WTC11 (cell line): ENCODE data around the gene MEX3D. TPM values are rescaled to one million over a fixed set of nuclear protein-coding genes. Genes with fewer than 3 reads are reported as not detected.

Experiments used
- ATAC-seq: fragments of 200-7000 bp; cut with Tn5 transposase; 2 replicates; pipeline ENCODE4 v1.10.0; 2021; ENCODE audit warnings: mild to moderate bottlenecking, moderate library complexity
- CTCF ChIA-PET: fragments of 300-600 bp; sonication (Branson Sonifier 250); formaldehyde crosslinking; loops from one replicate; lab custom pipeline; 2021; ENCODE audit warnings: antibody characterized with exemption; lab: Charles Lee
- POLR2A ChIA-PET: fragments of 350-600 bp; sonication (Branson Sonifier 250); formaldehyde crosslinking; loops from one replicate; lab custom pipeline; 2021; ENCODE audit warnings: antibody characterized with exemption; lab: Charles Lee
- DNase-seq: peaks from one replicate; pipeline ENCODE4 v3.0.0; 2021; ENCODE audit warnings: low spot score
- H3K27ac Mint-ChIP-seq: 2 replicates; pipeline ENCODE4 v1.8.0; 2021; ENCODE audit warnings: mixed read lengths
- H3K27me3 Mint-ChIP-seq: 2 replicates; pipeline ENCODE4 v1.8.0; 2021; ENCODE audit warnings: low read depth, mild to moderate bottlenecking, moderate library complexity, mixed read lengths
- H3K36me3 Mint-ChIP-seq: 2 replicates; pipeline ENCODE4 v1.8.0; 2021; ENCODE audit warnings: mixed read lengths
- H3K4me1 Mint-ChIP-seq: 2 replicates; pipeline ENCODE4 v1.8.0; 2022; ENCODE audit warnings: mixed read lengths
- H3K4me3 Mint-ChIP-seq: 2 replicates; pipeline ENCODE4 v1.8.0; 2021; ENCODE audit warnings: mild to moderate bottlenecking, moderate library complexity, mixed read lengths
- H3K9me3 Mint-ChIP-seq: 2 replicates; pipeline ENCODE4 v1.8.0; 2021; ENCODE audit warnings: mixed read lengths
- CREM ChIP-seq: sonication (generic); formaldehyde crosslinking; IDR thresholded peaks from 2 replicates; pipeline ENCODE4 v1.8.1; 2022; ENCODE audit warnings: mild to moderate bottlenecking, missing genetic modification reagents, moderate library complexity
- ELF4 ChIP-seq: sonication (generic); formaldehyde crosslinking; IDR thresholded peaks from 2 replicates; pipeline ENCODE4 v1.8.1; 2022; ENCODE audit warnings: low read depth, mild to moderate bottlenecking, moderate library complexity, missing genetic modification reagents
- JAZF1 ChIP-seq: fragments of 250-450 bp; sonication (Bioruptor Pico); IDR thresholded peaks from 2 replicates; pipeline ENCODE4 v1.9.0; 2021; ENCODE audit warnings: moderate library complexity, mild to moderate bottlenecking, inconsistent platforms
- KAT7 ChIP-seq: sonication (generic); formaldehyde crosslinking; IDR thresholded peaks from 2 replicates; pipeline ENCODE4 v1.8.1; 2023; ENCODE audit warnings: missing genetic modification reagents, mild to moderate bottlenecking, borderline replicate concordance
- NFATC4 ChIP-seq: fragments of 250-450 bp; sonication (Bioruptor Pico); IDR thresholded peaks from 2 replicates; pipeline ENCODE4 v1.9.0; 2021; ENCODE audit warnings: mild to moderate bottlenecking
- NFYB ChIP-seq: sonication (generic); formaldehyde crosslinking; conservative IDR thresholded peaks from 2 replicates; pipeline ENCODE4 v1.8.0; 2022; ENCODE audit warnings: low read depth, missing genetic modification reagents
- NR2C2 ChIP-seq: sonication (generic); formaldehyde crosslinking; IDR thresholded peaks from 2 replicates; pipeline ENCODE4 v1.8.0; 2022; ENCODE audit warnings: mild to moderate bottlenecking, missing genetic modification reagents
- NR3C1 ChIP-seq: sonication (generic); formaldehyde crosslinking; conservative IDR thresholded peaks from 2 replicates; pipeline ENCODE4 v1.8.1; 2023; ENCODE audit warnings: low read depth, mild to moderate bottlenecking, missing genetic modification reagents
- SP1 ChIP-seq: sonication (generic); formaldehyde crosslinking; conservative IDR thresholded peaks from 2 replicates; pipeline ENCODE4 v1.8.1; 2022; ENCODE audit warnings: missing genetic modification reagents
- STAT6 ChIP-seq: sonication (generic); formaldehyde crosslinking; conservative IDR thresholded peaks from 2 replicates; pipeline ENCODE4 v1.8.1; 2023; ENCODE audit warnings: mild to moderate bottlenecking, low read depth, missing genetic modification reagents, moderate library complexity
- TEAD4 ChIP-seq: sonication (generic); formaldehyde crosslinking; IDR thresholded peaks from 2 replicates; pipeline ENCODE4 v1.8.0; 2022; ENCODE audit warnings: mild to moderate bottlenecking, missing genetic modification reagents
- ZNF121 ChIP-seq: sonication (generic); formaldehyde crosslinking; IDR thresholded peaks from 2 replicates; pipeline ENCODE4 v1.8.0; 2023; ENCODE audit warnings: missing genetic modification reagents
- total RNA-seq: library from RNA; stranded (reverse); gene quantifications from 3 replicates; pipeline ENCODE4 v1.2.3, GENCODE V29; 2021
- TF ChIP-seq, protein P1 (sequence below): sonication (generic); formaldehyde crosslinking; IDR thresholded peaks from 2 replicates; pipeline ENCODE4 v1.8.1; 2023; ENCODE audit warnings: mild to moderate bottlenecking, missing genetic modification reagents, moderate library complexity
- TF ChIP-seq, protein P2 (sequence below): fragments of 250-450 bp; sonication (Bioruptor Pico); IDR thresholded peaks from 2 replicates; pipeline ENCODE4 v1.9.0; 2021; ENCODE audit warnings: mild to moderate bottlenecking
- TF ChIP-seq, protein P3 (sequence below): sonication (generic); formaldehyde crosslinking; IDR thresholded peaks from 2 replicates; pipeline ENCODE4 v1.8.0; 2022; ENCODE audit warnings: mild to moderate bottlenecking, missing genetic modification reagents
- TF ChIP-seq, protein P4 (sequence below): sonication (generic); formaldehyde crosslinking; IDR thresholded peaks from 2 replicates; pipeline ENCODE4 v1.8.1; 2022; ENCODE audit warnings: missing genetic modification reagents, borderline replicate concordance
- TF ChIP-seq, protein P5 (sequence below): sonication (generic); formaldehyde crosslinking; conservative IDR thresholded peaks from 2 replicates; pipeline ENCODE4 v1.8.1; 2022; ENCODE audit warnings: mild to moderate bottlenecking, missing genetic modification reagents

Gene MEX3D
- total RNA-seq, 1 experiment from 2014 or later = 69.5 TPM

DNA sequence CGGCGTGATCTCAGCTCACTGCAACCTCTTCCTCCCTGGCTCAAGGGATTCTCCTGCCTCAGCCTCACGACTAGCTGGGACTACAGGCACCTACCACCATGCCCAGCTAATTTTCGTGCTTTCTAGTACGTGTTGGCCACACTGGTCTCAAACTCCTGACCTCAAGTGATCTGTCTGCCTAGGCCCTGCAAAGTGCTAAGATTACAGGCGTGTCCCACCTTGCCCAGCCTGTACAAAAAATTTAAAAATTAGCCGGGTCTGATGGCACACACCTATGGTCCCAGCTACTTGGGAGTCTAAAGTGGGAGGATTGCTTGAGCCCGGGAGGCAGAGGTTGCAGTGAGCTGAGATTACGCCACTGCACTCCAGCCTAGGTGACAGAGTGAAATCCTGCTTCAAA lies 4.7 kb upstream of the MEX3D start:
- ATAC-seq = no peak
- H3K27ac Mint-ChIP-seq = no peak overlapping the region
- H3K27me3 Mint-ChIP-seq = peaks cover 38% of the 10 kb centered on the region
- H3K36me3 Mint-ChIP-seq = no peaks in the 10 kb centered on the region
- peaks cover 6% of the 10 kb centered on the region for H3K4me1 Mint-ChIP-seq
- TF ChIP-seq JAZF1 = no peak
- TF ChIP-seq, protein P1, sequence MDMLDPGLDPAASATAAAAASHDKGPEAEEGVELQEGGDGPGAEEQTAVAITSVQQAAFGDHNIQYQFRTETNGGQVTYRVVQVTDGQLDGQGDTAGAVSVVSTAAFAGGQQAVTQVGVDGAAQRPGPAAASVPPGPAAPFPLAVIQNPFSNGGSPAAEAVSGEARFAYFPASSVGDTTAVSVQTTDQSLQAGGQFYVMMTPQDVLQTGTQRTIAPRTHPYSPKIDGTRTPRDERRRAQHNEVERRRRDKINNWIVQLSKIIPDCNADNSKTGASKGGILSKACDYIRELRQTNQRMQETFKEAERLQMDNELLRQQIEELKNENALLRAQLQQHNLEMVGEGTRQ (CRISPR knock-in tag) = no peak
- no peak for TF ChIP-seq SP1 (CRISPR knock-in tag)
- H3K4me3 Mint-ChIP-seq = no peak overlapping the region
- ChIA-PET POLR2A (no interaction called here), CTCF (interaction anchor here (0.8 to 1.9 kb wide), 4 partner anchors 18 to 254 kb away, joined by 3 to 8 read pairs (median 4); no protein-coding TSS in a partner anchor)
- DNase-seq = no peak
- H3K9me3 Mint-ChIP-seq = 0 out of 2 replicates have a peak, but pooled peaks cover 3% of the 10 kb centered on the region

- Mint-ChIP-seq H3K9me3 (0 out of 2 replicates have a peak, but pooled peaks cover 3% of the 10 kb centered on the region), H3K27ac (no peak overlapping the region), H3K36me3 (no peaks in the 10 kb centered on the region), H3K4me3 (no peak overlapping the region), H3K27me3 (peaks cover 38% of the 10 kb centered on the region), H3K4me1 (peaks cover 6% of the 10 kb centered on the region)
- DNase-seq = no peak
- TF ChIP-seq, protein P2, sequence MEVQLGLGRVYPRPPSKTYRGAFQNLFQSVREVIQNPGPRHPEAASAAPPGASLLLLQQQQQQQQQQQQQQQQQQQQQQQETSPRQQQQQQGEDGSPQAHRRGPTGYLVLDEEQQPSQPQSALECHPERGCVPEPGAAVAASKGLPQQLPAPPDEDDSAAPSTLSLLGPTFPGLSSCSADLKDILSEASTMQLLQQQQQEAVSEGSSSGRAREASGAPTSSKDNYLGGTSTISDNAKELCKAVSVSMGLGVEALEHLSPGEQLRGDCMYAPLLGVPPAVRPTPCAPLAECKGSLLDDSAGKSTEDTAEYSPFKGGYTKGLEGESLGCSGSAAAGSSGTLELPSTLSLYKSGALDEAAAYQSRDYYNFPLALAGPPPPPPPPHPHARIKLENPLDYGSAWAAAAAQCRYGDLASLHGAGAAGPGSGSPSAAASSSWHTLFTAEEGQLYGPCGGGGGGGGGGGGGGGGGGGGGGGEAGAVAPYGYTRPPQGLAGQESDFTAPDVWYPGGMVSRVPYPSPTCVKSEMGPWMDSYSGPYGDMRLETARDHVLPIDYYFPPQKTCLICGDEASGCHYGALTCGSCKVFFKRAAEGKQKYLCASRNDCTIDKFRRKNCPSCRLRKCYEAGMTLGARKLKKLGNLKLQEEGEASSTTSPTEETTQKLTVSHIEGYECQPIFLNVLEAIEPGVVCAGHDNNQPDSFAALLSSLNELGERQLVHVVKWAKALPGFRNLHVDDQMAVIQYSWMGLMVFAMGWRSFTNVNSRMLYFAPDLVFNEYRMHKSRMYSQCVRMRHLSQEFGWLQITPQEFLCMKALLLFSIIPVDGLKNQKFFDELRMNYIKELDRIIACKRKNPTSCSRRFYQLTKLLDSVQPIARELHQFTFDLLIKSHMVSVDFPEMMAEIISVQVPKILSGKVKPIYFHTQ (CRISPR knock-in tag) = no peak
- TF ChIP-seq, protein P3, sequence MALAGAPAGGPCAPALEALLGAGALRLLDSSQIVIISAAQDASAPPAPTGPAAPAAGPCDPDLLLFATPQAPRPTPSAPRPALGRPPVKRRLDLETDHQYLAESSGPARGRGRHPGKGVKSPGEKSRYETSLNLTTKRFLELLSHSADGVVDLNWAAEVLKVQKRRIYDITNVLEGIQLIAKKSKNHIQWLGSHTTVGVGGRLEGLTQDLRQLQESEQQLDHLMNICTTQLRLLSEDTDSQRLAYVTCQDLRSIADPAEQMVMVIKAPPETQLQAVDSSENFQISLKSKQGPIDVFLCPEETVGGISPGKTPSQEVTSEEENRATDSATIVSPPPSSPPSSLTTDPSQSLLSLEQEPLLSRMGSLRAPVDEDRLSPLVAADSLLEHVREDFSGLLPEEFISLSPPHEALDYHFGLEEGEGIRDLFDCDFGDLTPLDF (CRISPR knock-in tag) = no peak
- no peak for TF ChIP-seq SP1 (CRISPR knock-in tag)
- TF ChIP-seq NFYB = no peak
- CTCF ChIA-PET = interaction anchor here (1.9 kb wide), 1 partner anchor 25 kb away, joined by 8 read pairs; no protein-coding TSS in a partner anchor
- POLR2A ChIA-PET = no interaction called here
- no peak for ATAC-seq
Measured at GRCh38 chr19:1571358-1571757, 3.2 kb upstream of the MEX3D start.

GRCh38 chr19:1570836-1571235 lies 2.7 kb upstream of the MEX3D start:
- TF ChIP-seq CREM (CRISPR knock-in tag) = no peak
- no peak for TF ChIP-seq NFATC4 (CRISPR knock-in tag)
- TF ChIP-seq NR3C1 (CRISPR knock-in tag) = no peak
- no peak for TF ChIP-seq KAT7 (CRISPR knock-in tag)
- TF ChIP-seq NR2C2 (CRISPR knock-in tag) = no peak
- TF ChIP-seq STAT6 (CRISPR knock-in tag) = no peak
- TF ChIP-seq TEAD4 (CRISPR knock-in tag) = no peak
- TF ChIP-seq ZNF121 (CRISPR knock-in tag) = no peak
- TF ChIP-seq JAZF1 = no peak
- TF ChIP-seq, protein P4, sequence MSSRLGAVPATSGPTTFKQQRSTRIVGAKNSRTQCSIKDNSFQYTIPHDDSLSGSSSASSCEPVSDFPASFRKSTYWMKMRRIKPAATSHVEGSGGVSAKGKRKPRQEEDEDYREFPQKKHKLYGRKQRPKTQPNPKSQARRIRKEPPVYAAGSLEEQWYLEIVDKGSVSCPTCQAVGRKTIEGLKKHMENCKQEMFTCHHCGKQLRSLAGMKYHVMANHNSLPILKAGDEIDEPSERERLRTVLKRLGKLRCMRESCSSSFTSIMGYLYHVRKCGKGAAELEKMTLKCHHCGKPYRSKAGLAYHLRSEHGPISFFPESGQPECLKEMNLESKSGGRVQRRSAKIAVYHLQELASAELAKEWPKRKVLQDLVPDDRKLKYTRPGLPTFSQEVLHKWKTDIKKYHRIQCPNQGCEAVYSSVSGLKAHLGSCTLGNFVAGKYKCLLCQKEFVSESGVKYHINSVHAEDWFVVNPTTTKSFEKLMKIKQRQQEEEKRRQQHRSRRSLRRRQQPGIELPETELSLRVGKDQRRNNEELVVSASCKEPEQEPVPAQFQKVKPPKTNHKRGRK (CRISPR knock-in tag) = no peak
- no peak for TF ChIP-seq ELF4
- TF ChIP-seq, protein P5, sequence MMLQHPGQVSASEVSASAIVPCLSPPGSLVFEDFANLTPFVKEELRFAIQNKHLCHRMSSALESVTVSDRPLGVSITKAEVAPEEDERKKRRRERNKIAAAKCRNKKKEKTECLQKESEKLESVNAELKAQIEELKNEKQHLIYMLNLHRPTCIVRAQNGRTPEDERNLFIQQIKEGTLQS (CRISPR knock-in tag) = no peak
- ATAC-seq = no peak
- no peaks in the 10 kb centered on the region for H3K36me3 Mint-ChIP-seq
- no peak overlapping the region for H3K4me3 Mint-ChIP-seq
- H3K27me3 Mint-ChIP-seq = peaks cover 38% of the 10 kb centered on the region
- ChIA-PET POLR2A (no interaction called here), CTCF (interaction anchor here (1.0 kb wide), 1 partner anchor 24 kb away, joined by 3 read pairs; no protein-coding TSS in a partner anchor)
- 0 out of 2 replicates have a peak, but pooled peaks cover 3% of the 10 kb centered on the region for H3K9me3 Mint-ChIP-seq
- H3K27ac Mint-ChIP-seq = no peak overlapping the region
- H3K4me1 Mint-ChIP-seq = peaks cover 6% of the 10 kb centered on the region
- no peak for DNase-seq
